ENCODE measurements around the gene CDS1. TPM values are rescaled to one million over a fixed set of nuclear protein-coding genes. Genes with fewer than 3 reads are reported as not detected.
"Not testable (repeated sequence)": the region's sequence is repeated elsewhere in the genome, so short reads cannot be mapped to it uniquely, and the experiment has no call there.

Gene CDS1
- total and polyA plus RNA-seq, 2 of the 8 experiments (the other 6 are each of a cell fraction or from before 2014, with no cell fraction given), result 8.7 to 13.9 TPM

GRCh38 chr4:84664767-84665166 lies 81.8 kb downstream of the CDS1 start:
- H4K5ac ChIP-seq (ENCODE audit: insufficient read length, low read depth, low read length); H3K4ac ChIP-seq (replicated peaks; ENCODE audit: insufficient read length, low read depth, low read length); H4K8ac ChIP-seq (ENCODE audit: extremely low read depth, insufficient read depth, low read length); H3K79me1 ChIP-seq (ENCODE audit: low read depth, low read length); H2BK20ac ChIP-seq (ENCODE audit: low read length); H3K18ac ChIP-seq (ENCODE audit: extremely low read depth, low read length); H3K9ac ChIP-seq (replicated peaks in 1 of 4; ENCODE audit: extremely low read depth in 1 of 4, low read depth in 3 of 4, low read length in 3 of 4); H3K4me3 ChIP-seq (ENCODE audit: extremely low read depth in 1 of 4, insufficient read depth in 2 of 4, low read depth in 3 of 4, low read length in 4 of 4); H3K23me2 ChIP-seq (ENCODE audit: low read depth, low read length); H3K79me2 ChIP-seq (ENCODE audit: control insufficient read depth in 1 of 2, insufficient read depth in 2 of 2, low read length in 2 of 2); H3K56ac ChIP-seq (replicated peaks; ENCODE audit: insufficient read length, low read depth, low read length); H3K27ac ChIP-seq (ENCODE audit: low read depth, low read length); H2BK15ac ChIP-seq (ENCODE audit: low read length); H2BK12ac ChIP-seq (ENCODE audit: low read depth, low read length); H3K14ac ChIP-seq (ENCODE audit: insufficient read length); H2AK5ac ChIP-seq (ENCODE audit: low read depth, low read length); H3K36me3 ChIP-seq (ENCODE audit: control insufficient read depth in 2 of 4, insufficient read depth in 4 of 4, low read length in 3 of 4); DNase-seq (ENCODE audit: low read depth in 1 of 2, low spot score in 2 of 2); H4K91ac ChIP-seq (replicated peaks; ENCODE audit: insufficient read length, low read length); H3K4me1 ChIP-seq (replicated peaks in 1 of 4; ENCODE audit: control insufficient read depth in 3 of 4, insufficient read depth in 4 of 4, low read length in 3 of 4); H4K20me1 ChIP-seq (replicated peaks in 1 of 2; ENCODE audit: control insufficient read depth in 1 of 2, insufficient read depth in 2 of 2, low read length in 2 of 2); H2BK120ac ChIP-seq (replicated peaks; ENCODE audit: low read depth, low read length); H3K23ac ChIP-seq (ENCODE audit: insufficient read length); H3K27me3 ChIP-seq (replicated peaks in 1 of 4; ENCODE audit: control insufficient read depth in 3 of 4, extremely low read depth in 1 of 4, insufficient read depth in 3 of 4, low read length in 3 of 4); H3K4me2 ChIP-seq (ENCODE audit: insufficient read depth in 1 of 2, low read depth in 2 of 2, low read length in 2 of 2); H2BK5ac ChIP-seq (ENCODE audit: low read depth, low read length); H2AFZ ChIP-seq (ENCODE audit: low read length); FAIRE-seq; H3K9me3 ChIP-seq (ENCODE audit: insufficient read depth in 2 of 2, low read depth in 1 of 2, low read length in 1 of 2): not testable (repeated sequence)
- POLR2A ChIA-PET (ENCODE audit: partially characterized antibody), result interaction anchor here (1.0 kb wide), 1 partner anchor 12 kb away, joined by 3 read pairs; no protein-coding TSS in a partner anchor
- WGBS, 2 experiments (ENCODE audit: extremely low coverage in 1 of 2, insufficient coverage in 1 of 2, insufficient read length in 1 of 2, insufficient replicate concordance in 2 of 2, low coverage in 1 of 2, low lambda C conversion rate in 2 of 2, missing lambda C conversion rate in 1 of 2), result 95% methylated on average over 18 of the region's 19 CpGs; no CpG with 5 or more reads in 1 of the 2 experiments
- CTCF ChIA-PET (ENCODE audit: partially characterized antibody), result interaction anchor here (1.0 to 1.4 kb wide), 2 partner anchors 14 to 86 kb away, joined by 3 to 4 read pairs; no protein-coding TSS in a partner anchor

Data from H1 (cell line).